Urothelium cell line (cell line): ENCODE results near the gene JPT2.
"Not testable (repeated sequence)": the region's sequence is repeated elsewhere in the genome, so short reads cannot be mapped to it uniquely, and the experiment has no call there.

Experiments
- DNase-seq: peaks from one replicate; pipeline ENCODE4 v3.0.0; 2011; ENCODE audit warnings: low spot score, mixed read lengths
- FAIRE-seq: peaks from 2 replicates; lab custom pipeline; 2011; peaks lifted over from hg19 to GRCh38; lab: Jason Lieb, UNC

The JPT2 gene

GRCh38 chr16:1727651-1728624 lies 49.9 kb downstream of the JPT2 start:
- DNase-seq (no peak), FAIRE-seq (peak; percentile 32)

GRCh38 chr16:1729026-1729425 lies 50.9 kb downstream of the JPT2 start:
- peak; percentile 13 for FAIRE-seq
- DNase-seq: no peak

- FAIRE-seq: no peak
- no peak for DNase-seq
Measured at GRCh38 chr16:1729445-1729844, 51.4 kb downstream of the JPT2 start.

GRCh38 chr16:1731073-1731472 lies 53.0 kb downstream of the JPT2 start:
- no peak for FAIRE-seq
- no peak for DNase-seq

GRCh38 chr16:1731603-1732002 lies 53.5 kb downstream of the JPT2 start:
- FAIRE-seq: no peak
- no peak for DNase-seq

GRCh38 chr16:1732071-1732470 lies 54.0 kb downstream of the JPT2 start:
- DNase-seq (no peak), FAIRE-seq (no peak)

- not testable (repeated sequence) for DNase-seq, FAIRE-seq
Measured at GRCh38 chr16:1732551-1732987, 54.5 kb downstream of the JPT2 start.

GRCh38 chr16:1734123-1734522 lies 56.0 kb downstream of the JPT2 start:
- FAIRE-seq (no peak), DNase-seq (no peak)

- DNase-seq: no peak
- FAIRE-seq: no peak
Measured at GRCh38 chr16:1734816-1735215, 56.7 kb downstream of the JPT2 start.

- peak; percentile 74 for FAIRE-seq
Measured at GRCh38 chr16:1740234-1740633, 62.2 kb downstream of the JPT2 start.

GRCh38 chr16:1740781-1741490 lies 62.9 kb downstream of the JPT2 start:
- FAIRE-seq: no peak

More at GRCh38 chr16:1740234-1740633, 62.2 kb downstream of the JPT2 start:
- DNase-seq: no peak

GRCh38 chr16:1741553-1742165 lies 63.6 kb downstream of the JPT2 start:
- DNase-seq (no peak), FAIRE-seq (no peak)

More at GRCh38 chr16:1740781-1741490, 62.9 kb downstream of the JPT2 start:
- no peak for DNase-seq

GRCh38 chr16:1743376-1744337 lies 65.6 kb downstream of the JPT2 start:
- FAIRE-seq (peak; percentile 67), DNase-seq (no peak)

GRCh38 chr16:1744338-1744840 lies 66.3 kb downstream of the JPT2 start:
- DNase-seq (no peak), FAIRE-seq (no peak)

GRCh38 chr16:1745181-1745899 lies 67.3 kb downstream of the JPT2 start:
- DNase-seq (peak; percentile 62), FAIRE-seq (no peak)

- FAIRE-seq (peak; percentile 40), DNase-seq (peak; percentile 95)
Measured at GRCh38 chr16:1745900-1746692, 68.0 kb downstream of the JPT2 start.

GRCh38 chr16:1746693-1747195 lies 68.7 kb downstream of the JPT2 start:
- DNase-seq (no peak), FAIRE-seq (no peak)

GRCh38 chr16:1747934-1748333 lies 69.9 kb downstream of the JPT2 start:
- DNase-seq: no peak
- no peak for FAIRE-seq
